Cardiac muscle cell (in vitro differentiated cells and primary cell): ENCODE results near the gene VPS39. TPM values are rescaled to one million over a fixed set of nuclear protein-coding genes. Genes with fewer than 3 reads are reported as not detected.

Experiments
- DNase-seq, 2 donors: peaks; one replicate each; pipeline versions ENCODE4 v3.0.0 to v3.0.0-alpha.2; 2010 to 2017; ENCODE audit warnings: low read depth in 1 of 2, low spot score in 1 of 2
- H3K27ac ChIP-seq: fragments of 200-600 bp; sonication (generic); 2 replicates; pipeline ENCODE4 v1.5.1; 2016
- H3K27me3 ChIP-seq: fragments of 200-600 bp; sonication (generic); 2 replicates; pipeline ENCODE4 v1.6.0; 2016; ENCODE audit warnings: control low read depth
- H3K36me3 ChIP-seq: fragments of 200-600 bp; sonication (generic); 2 replicates; pipeline ENCODE4 v1.5.1; 2016; ENCODE audit warnings: control low read depth
- H3K4me1 ChIP-seq: fragments of 200-600 bp; sonication (generic); 2 replicates; pipeline ENCODE4 v1.8.1; 2017; ENCODE audit warnings: low read depth, mild to moderate bottlenecking, mixed run types
- H3K4me3 ChIP-seq: fragments of 200-600 bp; sonication (generic); 2 replicates; pipeline ENCODE4 v1.5.1; 2016; ENCODE audit warnings: mild to moderate bottlenecking
- H3K9me3 ChIP-seq: fragments of 200-600 bp; sonication (generic); 2 replicates; pipeline ENCODE4 v1.5.1; 2017; ENCODE audit warnings: low read depth, mild to moderate bottlenecking, control low read depth
- CTCF ChIP-seq: IDR thresholded peaks from 2 replicates; pipeline ENCODE4 v1.5.1; 2012; ENCODE audit warnings: low read depth, mild to moderate bottlenecking, low read length
- polyA plus RNA-seq: library from polyadenylated mRNA; unstranded; fragments of >200 nt; fragmentation: Nextera tagmentation; extraction: Ambion mirVana; gene quantifications from 2 replicates; pipeline ENCODE4 v1.2.1, GENCODE V29; 2016
- total RNA-seq: library from RNA; depleted of rRNA; stranded (reverse); fragments of >200 nt; gene quantifications from 2 replicates; pipeline ENCODE4 v1.2.3, GENCODE V29; 2016

Gene VPS39
- total and polyA plus RNA-seq, 2 experiments from 2014 or later = 45.7 to 56.4 TPM

- Histone ChIP-seq H3K9me3 (no peaks in the 10 kb centered on the region), H3K36me3 (peaks cover 9% of the 10 kb centered on the region), H3K27me3 (no peaks in the 10 kb centered on the region), H3K4me1 (no peaks in the 10 kb centered on the region), H3K27ac (no peak overlapping the region), H3K4me3 (no peak overlapping the region)
- TF ChIP-seq CTCF = no peak
- no peak for DNase-seq
Measured at GRCh38 chr15:42199126-42199525, 9.0 kb downstream of the VPS39 start.

- Histone ChIP-seq H3K27me3 (no peaks in the 10 kb centered on the region), H3K9me3 (no peaks in the 10 kb centered on the region), H3K36me3 (peaks cover 9% of the 10 kb centered on the region), H3K27ac (no peak overlapping the region), H3K4me1 (no peaks in the 10 kb centered on the region), H3K4me3 (no peak overlapping the region)
- TF ChIP-seq CTCF = no peak
- no peak for DNase-seq
Measured at GRCh38 chr15:42198516-42198915, 9.6 kb downstream of the VPS39 start.

- no peaks in the 10 kb centered on the region for H3K27me3 ChIP-seq
- H3K9me3 ChIP-seq = no peaks in the 10 kb centered on the region
- no peak overlapping the region for H3K27ac ChIP-seq
- no peak for TF ChIP-seq CTCF
- no peak overlapping the region for H3K4me3 ChIP-seq
- H3K4me1 ChIP-seq = no peaks in the 10 kb centered on the region
- peak in 1 of 2 donors; percentile 68 for DNase-seq
- H3K36me3 ChIP-seq = peaks cover 26% of the 10 kb centered on the region
Measured at GRCh38 chr15:42194513-42194912, 13.6 kb downstream of the VPS39 start.

GRCh38 chr15:42193383-42193782 is 14.7 kb downstream of the VPS39 start:
- no peaks in the 10 kb centered on the region for H3K27me3 ChIP-seq
- H3K4me3 ChIP-seq = no peak overlapping the region
- TF ChIP-seq CTCF = no peak
- peaks cover 32% of the 10 kb centered on the region for H3K36me3 ChIP-seq
- H3K4me1 ChIP-seq = no peaks in the 10 kb centered on the region
- no peak for DNase-seq
- no peak overlapping the region for H3K27ac ChIP-seq
- H3K9me3 ChIP-seq = no peaks in the 10 kb centered on the region

- no peaks in the 10 kb centered on the region for H3K9me3 ChIP-seq
- no peak overlapping the region for H3K4me3 ChIP-seq
- H3K36me3 ChIP-seq = peaks cover 37% of the 10 kb centered on the region
- H3K27ac ChIP-seq = no peak overlapping the region
- DNase-seq = no peak
- H3K27me3 ChIP-seq = no peaks in the 10 kb centered on the region
- no peak for TF ChIP-seq CTCF
- H3K4me1 ChIP-seq = no peaks in the 10 kb centered on the region
Measured at GRCh38 chr15:42191610-42192346, 16.3 kb downstream of the VPS39 start.
